HG03558 (cell line): ENCODE results near the gene RBM39.
A peak's percentile ranks its signal among the peaks of the same experiment; 100 is the strongest.
"Not testable (repeated sequence)": the region's sequence is repeated elsewhere in the genome, so short reads cannot be mapped to it uniquely, and the experiment has no call there.

ENCODE experiments used
- ATAC-seq: cut with Tn5 transposase; IDR thresholded peaks from one replicate; pipeline ENCODE4 v1.9.1; 2021; ENCODE audit warnings: moderate number of reproducible peaks; ENCODE audit not compliant: unreplicated experiment; ENCODE audit errors: extremely low read depth

RBM39 gene

GRCh38 chr20:35741892-35742740 is at the start of gene RBM39:
Gene RBM39 (minus strand): TSS chr20:35742260. CDS start chr20:35740874, 1,386 bp downstream.
- ATAC-seq = peak; percentile 81

GRCh38 chr20:35791821-35792220 is 49.8 kb upstream of the RBM39 start:
- no peak for ATAC-seq

- ATAC-seq = no peak
These were observed 49.0 kb upstream of the RBM39 start for GRCh38 chr20:35791097-35791496.

GRCh38 chr20:35788796-35789195 is 46.7 kb upstream of the RBM39 start:
- ATAC-seq = no peak

DNA sequence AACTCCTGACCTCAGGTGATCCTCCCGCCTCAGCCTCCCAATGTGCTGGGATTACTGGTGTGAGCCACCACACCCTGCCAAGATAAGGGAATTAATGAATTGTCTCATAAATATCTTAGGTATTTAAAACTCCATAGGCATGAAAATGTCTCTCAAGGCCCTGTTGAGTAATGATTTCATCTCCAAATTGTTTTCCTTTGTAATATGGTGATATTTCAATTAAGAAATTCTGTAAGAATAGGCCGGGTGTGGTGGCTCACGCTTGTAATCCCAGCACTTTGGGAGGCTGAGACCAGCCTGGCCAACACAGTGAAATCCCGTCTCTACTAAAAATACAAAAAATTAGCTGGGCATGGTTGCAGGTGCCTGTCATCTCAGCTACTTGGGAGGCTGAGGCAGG is 43.5 kb upstream of the RBM39 start:
- not testable (repeated sequence) for ATAC-seq

DNA sequence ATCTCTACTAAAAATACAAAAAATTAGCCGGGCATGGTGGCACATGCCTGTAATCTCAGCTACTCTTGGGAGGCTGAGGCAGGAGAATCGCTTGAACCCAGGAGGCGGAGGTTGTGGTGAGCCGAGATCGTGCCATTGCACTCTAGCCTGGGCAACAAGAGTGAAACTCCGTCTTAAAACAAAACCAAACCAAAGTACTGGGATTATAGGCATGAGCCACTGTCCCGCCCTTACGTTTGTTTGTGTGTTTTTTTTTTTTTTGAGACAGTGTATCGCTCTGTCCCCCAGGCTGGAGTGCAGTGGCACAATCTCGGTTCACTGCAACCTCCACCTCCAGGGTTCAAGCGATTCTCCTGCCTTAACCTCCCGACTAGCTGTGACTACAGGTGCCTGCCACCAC is 41.8 kb upstream of the RBM39 start:
- not testable (repeated sequence) for ATAC-seq

DNA sequence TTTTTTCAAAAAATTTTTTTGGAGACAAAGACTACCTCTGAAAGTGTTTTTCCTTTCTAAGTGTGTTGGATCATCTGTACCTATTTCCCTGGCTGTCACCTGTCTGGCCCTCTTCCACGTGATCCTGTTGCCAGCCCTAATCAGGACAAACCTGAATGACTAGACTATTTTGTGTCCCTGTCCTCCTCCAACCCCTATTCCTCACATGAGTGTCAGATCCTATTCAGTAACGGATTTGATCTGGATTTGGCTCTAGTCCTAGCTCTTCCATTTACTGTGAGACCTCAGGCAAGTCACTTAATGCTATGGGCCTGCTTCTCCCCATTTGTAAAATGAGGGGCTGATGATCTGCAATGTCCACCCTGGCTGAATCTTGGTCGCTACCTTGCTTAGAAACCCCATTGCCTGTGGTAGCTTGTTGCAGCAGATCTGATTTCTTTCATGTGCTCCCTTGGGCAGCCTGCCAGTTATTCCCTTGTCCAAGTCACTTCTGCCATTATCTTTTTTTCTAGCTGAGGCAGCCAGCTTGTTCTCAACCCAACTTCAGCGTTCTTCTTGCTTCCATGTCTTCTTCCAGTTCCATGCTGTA is 34.5 kb upstream of the RBM39 start:
- no peak for ATAC-seq

DNA sequence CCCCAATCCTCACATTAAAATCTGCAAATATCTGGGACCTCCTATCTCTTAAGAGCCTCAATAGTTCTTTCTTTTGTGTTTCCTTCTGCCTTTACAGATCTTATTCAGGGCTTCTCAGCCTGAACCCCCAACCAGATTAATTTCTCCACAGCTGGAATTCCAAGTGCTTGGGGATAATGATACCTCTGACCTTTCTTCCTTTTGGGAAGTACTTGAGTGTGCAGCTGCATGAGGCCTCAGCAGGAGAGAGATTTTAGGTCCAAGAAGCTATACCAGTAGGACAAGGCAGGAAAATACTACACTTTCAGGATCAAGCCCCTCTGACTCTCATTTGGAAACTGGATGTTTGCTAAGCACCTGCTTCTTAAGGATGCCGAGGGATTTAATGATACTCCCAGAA is 32.3 kb upstream of the RBM39 start:
- no peak for ATAC-seq

GRCh38 chr20:35773154-35773751 is 31.2 kb upstream of the RBM39 start:
- ATAC-seq = no peak

DNA sequence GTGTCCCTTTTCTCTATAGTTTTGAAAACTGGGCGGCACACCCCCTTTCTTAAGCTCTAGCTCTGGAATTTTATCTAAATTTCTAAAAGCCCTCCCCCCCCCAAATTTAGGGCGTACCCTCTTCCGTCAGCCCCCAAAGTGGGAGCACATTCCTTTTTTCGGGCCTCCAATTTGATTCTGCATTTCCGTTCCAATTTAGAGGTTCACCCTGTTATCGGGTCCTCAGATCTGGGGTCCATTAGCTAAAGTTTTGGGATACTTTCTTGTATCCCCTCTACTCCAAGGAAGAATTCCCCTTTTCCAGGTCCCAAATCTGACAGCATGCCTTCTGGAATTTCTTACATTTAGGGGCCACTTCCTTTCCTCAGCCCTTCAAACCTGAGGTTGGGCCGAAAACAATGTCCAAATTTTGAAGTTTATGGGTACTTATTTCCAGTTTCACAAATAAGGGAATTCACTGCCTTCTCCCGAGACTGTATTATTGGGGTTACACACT is 30.6 kb upstream of the RBM39 start:
- no peak for ATAC-seq

GRCh38 chr20:35771689-35772562 is 29.9 kb upstream of the RBM39 start, which contains the start of gene PHF20:
Gene PHF20 (plus strand): TSS chr20:35772015. CDS start chr20:35801523, 29,508 bp downstream.
- peak; percentile 48 for ATAC-seq

- ATAC-seq = no peak
These were observed 29.3 kb upstream of the RBM39 start for GRCh38 chr20:35771367-35771688.

DNA sequence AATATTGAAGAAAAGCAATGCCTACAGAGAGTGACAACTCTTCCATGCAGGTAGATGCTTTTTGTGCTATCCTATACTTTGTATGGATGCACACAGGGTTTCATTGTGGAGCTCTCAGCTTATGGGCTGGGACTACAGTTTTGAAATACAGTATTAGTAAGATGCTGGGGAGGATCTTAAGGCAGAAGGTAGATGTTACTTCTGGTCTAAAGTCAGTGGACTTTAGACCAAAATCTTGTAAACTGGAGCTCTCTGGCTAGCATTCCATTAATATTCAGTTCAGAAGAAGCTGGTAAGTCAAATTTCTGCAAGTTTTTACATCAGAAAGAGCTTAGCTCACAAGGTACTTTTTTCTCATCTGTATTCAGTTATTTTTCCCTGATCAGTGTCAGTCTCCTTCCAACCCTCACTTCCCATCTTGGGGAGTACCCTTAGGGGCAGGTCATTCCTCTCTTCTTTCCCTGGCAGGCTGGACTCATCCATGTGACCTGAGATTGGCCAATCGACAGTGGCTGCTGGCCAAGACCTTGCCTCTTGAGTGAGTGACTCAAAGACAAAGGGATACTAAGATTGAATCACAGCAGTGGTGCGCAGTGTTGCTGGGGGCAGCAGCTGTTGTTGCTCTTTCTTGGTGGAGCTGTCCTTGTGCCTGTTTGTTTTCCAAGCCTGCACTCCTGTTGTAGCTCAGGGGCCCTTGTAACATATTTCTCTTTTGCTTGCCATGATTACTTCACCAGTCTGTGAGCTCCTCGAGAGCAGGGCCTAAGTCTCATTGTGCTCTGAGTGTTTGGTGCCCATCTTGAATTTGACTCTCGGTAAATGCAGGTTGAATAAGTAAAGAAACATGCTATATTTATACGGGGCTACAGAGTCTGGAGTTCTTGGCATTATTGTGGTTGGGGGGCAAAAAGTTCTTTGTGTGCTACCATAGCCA is 26.9 kb upstream of the RBM39 start:
- no peak for ATAC-seq

DNA sequence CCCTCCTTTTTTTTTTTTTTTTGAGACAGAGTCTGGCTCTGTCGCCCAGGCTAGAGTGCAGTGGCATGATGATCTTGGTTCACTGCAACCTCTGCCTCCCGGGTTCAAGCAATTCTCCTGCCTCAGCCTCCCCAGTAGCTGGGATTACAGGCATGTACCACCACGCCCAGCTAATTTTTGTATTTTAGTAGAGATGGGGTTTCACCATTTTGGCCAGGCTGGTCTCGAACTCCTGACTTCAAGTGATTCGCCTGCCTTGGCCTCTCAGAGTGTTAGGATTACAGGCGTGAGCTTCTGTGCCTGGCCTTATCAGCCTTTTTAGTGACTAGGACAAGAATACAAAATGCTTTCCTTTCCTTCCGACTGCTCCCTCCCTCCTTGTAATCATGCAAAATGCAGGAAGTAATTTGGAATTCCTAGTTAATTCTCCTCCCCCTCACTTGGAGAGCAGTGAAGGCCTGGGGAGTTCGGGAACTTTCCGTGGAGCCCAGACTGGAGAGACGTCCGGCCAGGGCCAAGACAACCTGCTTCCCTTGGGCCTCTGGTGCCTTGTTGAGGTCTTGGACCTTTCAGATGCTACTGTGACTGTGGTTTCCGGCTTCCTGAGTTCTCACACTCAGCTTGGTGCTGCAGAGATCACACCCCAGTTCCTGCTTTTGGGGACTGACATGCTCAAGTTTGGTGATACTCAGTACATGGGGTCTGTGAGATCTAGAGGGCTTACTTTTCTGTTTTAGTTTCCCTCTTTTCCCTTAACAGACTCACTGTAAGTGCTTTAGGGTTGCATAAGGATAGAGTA is 25.8 kb upstream of the RBM39 start:
- ATAC-seq = no peak

DNA sequence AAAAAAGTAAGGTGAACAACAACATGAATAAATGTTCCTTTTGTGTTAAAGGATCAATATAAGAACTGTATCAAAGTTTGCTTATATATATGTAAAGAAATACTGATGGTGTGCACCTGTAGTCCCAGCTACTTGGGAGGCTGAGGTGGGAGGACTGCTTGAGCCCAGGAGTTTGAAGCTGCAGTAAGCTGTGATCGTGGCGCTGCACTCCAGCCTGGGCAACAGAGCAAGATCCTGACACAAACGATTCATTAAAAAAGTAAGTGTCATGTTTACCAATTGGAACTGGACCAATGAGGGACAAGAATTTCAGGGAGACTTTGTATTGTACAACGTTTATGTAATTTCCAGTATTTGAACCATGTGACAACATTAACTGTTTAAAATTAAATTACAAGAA is 24.8 kb upstream of the RBM39 start:
- ATAC-seq = no peak

DNA sequence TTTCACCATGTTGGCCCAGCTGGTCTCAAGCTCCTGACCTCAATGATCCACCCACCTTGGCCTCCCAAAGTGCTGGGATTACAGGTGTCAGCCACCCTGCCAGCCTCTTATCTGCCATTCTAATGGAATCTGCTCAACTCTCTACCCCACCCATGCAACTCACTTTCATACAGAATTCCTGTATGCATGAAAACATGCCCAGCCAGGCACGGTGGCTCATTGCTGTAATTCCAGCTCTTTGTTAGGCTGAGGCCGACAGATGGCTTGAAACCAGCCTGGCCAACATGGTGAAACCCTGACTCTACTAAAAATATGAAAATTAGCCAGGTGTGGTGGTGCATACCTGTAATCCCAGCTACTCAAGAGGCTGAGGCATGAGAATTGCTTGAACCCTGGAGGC is 22.9 kb upstream of the RBM39 start:
- ATAC-seq = not testable (repeated sequence)

DNA sequence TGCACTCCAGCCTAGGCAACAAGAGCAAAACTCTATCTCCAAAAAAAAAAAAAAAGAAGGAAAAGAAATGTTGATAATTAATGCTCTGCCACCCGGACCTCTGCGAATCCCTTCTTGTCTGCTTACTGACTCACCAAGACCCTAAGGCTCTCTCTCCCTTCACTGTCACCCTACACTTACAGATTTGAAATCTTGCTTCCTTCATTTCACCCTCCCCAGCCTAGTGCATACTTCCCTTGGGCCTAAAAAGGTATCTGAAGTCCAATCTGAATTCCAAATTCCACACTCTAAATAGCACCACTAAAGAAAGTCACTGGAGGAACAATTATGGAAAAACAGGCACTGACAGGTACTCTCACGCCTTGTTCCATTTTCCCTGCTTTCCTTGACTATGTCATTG is 20.4 kb upstream of the RBM39 start:
- ATAC-seq = no peak

DNA sequence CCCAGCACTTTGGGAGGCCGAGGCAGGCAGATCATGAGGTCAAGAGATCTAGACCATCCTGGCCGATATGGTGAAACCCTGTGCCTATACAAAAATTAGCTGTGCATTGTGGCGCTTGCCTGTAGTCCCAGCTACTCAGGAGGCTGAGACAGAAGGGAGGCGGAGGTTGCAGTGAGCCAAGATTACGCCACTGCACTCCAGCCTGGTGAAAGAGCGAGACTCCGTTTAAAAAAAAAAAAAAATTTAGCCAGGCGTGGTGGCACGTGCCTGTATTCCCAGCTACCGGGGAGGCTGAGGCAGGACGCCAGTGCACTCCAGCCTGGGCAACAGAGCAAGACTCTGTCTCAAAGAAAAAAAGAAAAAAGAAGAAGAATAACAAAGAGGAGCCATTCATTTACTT is 19.5 kb upstream of the RBM39 start:
- not testable (repeated sequence) for ATAC-seq
